Measurements from ENCODE around the gene FABP1.

GRCh38 chr2:88115825-88116518 lies 11.9 kb downstream of the FABP1 start:
- TF ChIP-seq JUNB (IDR thresholded peaks at IDR 0.05) (no peak), CEBPB (IDR thresholded peaks at IDR 0.05) (no peak), MAX (IDR thresholded peaks at IDR 0.05) (no peak), FOSL2 (IDR thresholded peaks at IDR 0.05) (no peak), FOSL2 (CRISPR knock-in tag; IDR thresholded peaks at IDR 0.05) (no peak), CTCF (IDR thresholded peaks at IDR 0.05) (no peak), RAD21 (conservative IDR thresholded peaks at IDR 0.05 in 1 of 2, IDR thresholded peaks at IDR 0.05 in 1 of 2) (no peak), CHD2 (IDR thresholded peaks at IDR 0.05; ENCODE audit: low read length, partially characterized antibody) (no peak), JUN (IDR thresholded peaks at IDR 0.05) (no peak), EP300 (IDR thresholded peaks at IDR 0.05) (no peak), FOSB (CRISPR knock-in tag; IDR thresholded peaks at IDR 0.05) (no peak), RFX5 (IDR thresholded peaks at IDR 0.05) (no peak)
